ENCODE measurements around the gene RARRES1. TPM values are rescaled to one million over a fixed set of nuclear protein-coding genes. Genes with fewer than 3 reads are reported as not detected.

The RARRES1 gene
- total RNA-seq, 2 donors from 2014 or later, result 3.0 to 18.4 TPM

- no peaks in the 10 kb centered on the region for H3K36me3 ChIP-seq (replicated peaks in 1 of 2; ENCODE audit: insufficient read depth in 1 of 2, low read depth in 2 of 2)
- H3K4me3 ChIP-seq, result no peak overlapping the region
- no peaks in the 10 kb centered on the region for H3K4me1 ChIP-seq
- TF ChIP-seq CTCF (IDR thresholded peaks at IDR 0.05) (no peak), POLR2A (IDR thresholded peaks at IDR 0.05) (no peak)
- no peaks in the 10 kb centered on the region for H3K9me3 ChIP-seq
- whole genome bisulfite sequencing, 2 donors, result 65 to 76% methylated on average over 5 of the region's 5 CpGs
- no peak overlapping the region for H3K27ac ChIP-seq
- no peak for ATAC-seq
- no peaks in the 10 kb centered on the region for H3K27me3 ChIP-seq
- intact Hi-C loops (cut with DNase I), result no loop called here
- no peak for DNase-seq
These were observed 11.7 kb upstream of the RARRES1 start for GRCh38 chr3:158743664-158744566.

GRCh38 chr3:158742871-158743663, 10.8 kb upstream of the RARRES1 start:
- Histone ChIP-seq H3K9me3 (no peaks in the 10 kb centered on the region), H3K4me3 (no peak overlapping the region), H3K4me1 (no peaks in the 10 kb centered on the region), H3K27me3 (no peaks in the 10 kb centered on the region), H3K36me3 (replicated peaks in 1 of 2; ENCODE audit: insufficient read depth in 1 of 2, low read depth in 2 of 2) (no peaks in the 10 kb centered on the region), H3K27ac (no peak overlapping the region)
- 76 to 77% methylated on average over 4 of the region's 4 CpGs for WGBS, 2 donors
- ATAC-seq (no peak), DNase-seq (no peak)
- intact Hi-C loops (cut with DNase I), result no loop called here
- TF ChIP-seq CTCF (IDR thresholded peaks at IDR 0.05) (no peak), POLR2A (IDR thresholded peaks at IDR 0.05) (no peak)

GRCh38 chr3:158739661-158740060, 7.4 kb upstream of the RARRES1 start:
- H3K36me3 ChIP-seq (replicated peaks in 1 of 2; ENCODE audit: insufficient read depth in 1 of 2, low read depth in 2 of 2), result no peaks in the 10 kb centered on the region
- H3K27ac ChIP-seq, result no peak overlapping the region
- H3K4me1 ChIP-seq, result no peaks in the 10 kb centered on the region
- peaks cover 0 to 6% (median 0%) of the 10 kb centered on the region in 3 donors for H3K9me3 ChIP-seq
- H3K4me3 ChIP-seq, result no peak overlapping the region
- H3K27me3 ChIP-seq, result no peaks in the 10 kb centered on the region
- DNase-seq, result no peak
- TF ChIP-seq CTCF (IDR thresholded peaks at IDR 0.05) (no peak), POLR2A (IDR thresholded peaks at IDR 0.05) (no peak)
- intact Hi-C loops (cut with DNase I), result loop anchor here (5.0 kb wide), 1 partner anchor 43 kb away; no protein-coding TSS in a partner anchor
- 81 to 85% methylated on average over 3 of the region's 3 CpGs for whole genome bisulfite sequencing, 2 donors
- ATAC-seq, result no peak

GRCh38 chr3:158739078-158739477, 6.8 kb upstream of the RARRES1 start:
- intact Hi-C loops (cut with DNase I), result loop anchor here (5.0 kb wide), 1 partner anchor 43 kb away; no protein-coding TSS in a partner anchor
- WGBS, 2 donors, result 83 to 91% methylated on average over 4 of the region's 4 CpGs
- Histone ChIP-seq H3K4me3 (no peak overlapping the region), H3K27ac (no peak overlapping the region), H3K9me3 (peaks cover 0 to 6% (median 0%) of the 10 kb centered on the region in 3 donors), H3K27me3 (no peaks in the 10 kb centered on the region), H3K4me1 (no peaks in the 10 kb centered on the region), H3K36me3 (replicated peaks in 1 of 2; ENCODE audit: insufficient read depth in 1 of 2, low read depth in 2 of 2) (no peaks in the 10 kb centered on the region)
- DNase-seq (no peak), ATAC-seq (no peak)
- TF ChIP-seq CTCF (IDR thresholded peaks at IDR 0.05), result no peak
